Endothelial cell of umbilical vein (primary cell): ENCODE measurements around the gene NDUFV1.

Source experiments
- EZH2 ChIP-seq: IDR thresholded peaks from 2 replicates; pipeline ENCODE4 v1.6.1; 2012; ENCODE audit warnings: borderline replicate concordance, low read depth, mild to moderate bottlenecking, moderate library complexity, low read length, inconsistent platforms; ENCODE audit not compliant: severe bottlenecking
- FOS ChIP-seq: IDR thresholded peaks from 2 replicates; pipeline ENCODE4 v1.6.1; 2011; ENCODE audit warnings: mild to moderate bottlenecking, low read length, moderate library complexity, borderline replicate concordance; ENCODE audit not compliant: insufficient read depth
- JUN ChIP-seq: IDR thresholded peaks from 2 replicates; pipeline ENCODE4 v1.6.1; 2011; ENCODE audit warnings: borderline replicate concordance, low read depth; ENCODE audit not compliant: insufficient read length, insufficient read depth
- POLR2A ChIP-seq: IDR thresholded peaks from 2 replicates; pipeline ENCODE4 v1.6.1; 2012; ENCODE audit warnings: low read depth, mild to moderate bottlenecking, control low read depth, low read length
- POLR2AphosphoS5 ChIP-seq: IDR thresholded peaks from 2 replicates; pipeline ENCODE4 v1.6.1; 2012; ENCODE audit warnings: low read depth, mild to moderate bottlenecking, control low read depth, low read length, moderate library complexity; ENCODE audit not compliant: insufficient read depth
- TF ChIP-seq, protein P1 (sequence below), 2 donors: IDR thresholded peaks; 1 replicate in 1 of 2; 2 replicates in 1 of 2; pipeline ENCODE4 v1.5.1; 2011; ENCODE audit warnings: low read length in 2 of 2, mild to moderate bottlenecking in 2 of 2, moderate library complexity in 2 of 2, control low read depth in 1 of 2, inconsistent platforms in 1 of 2, low read depth in 1 of 2; ENCODE audit not compliant: insufficient read depth in 1 of 2; ENCODE audit errors: extremely low read depth in 1 of 2
- TF ChIP-seq, protein P2 (sequence below): IDR thresholded peaks from 2 replicates; pipeline ENCODE4 v1.6.1; 2011; ENCODE audit not compliant: insufficient read depth, insufficient read length

GRCh38 chr11:67605231-67606011 is 1.3 kb upstream of the NDUFV1 start:
- TF ChIP-seq POLR2A (no peak), EZH2 (no peak), POLR2AphosphoS5 (no peak), JUN (no peak), FOS (no peak)
- TF ChIP-seq, protein P1, sequence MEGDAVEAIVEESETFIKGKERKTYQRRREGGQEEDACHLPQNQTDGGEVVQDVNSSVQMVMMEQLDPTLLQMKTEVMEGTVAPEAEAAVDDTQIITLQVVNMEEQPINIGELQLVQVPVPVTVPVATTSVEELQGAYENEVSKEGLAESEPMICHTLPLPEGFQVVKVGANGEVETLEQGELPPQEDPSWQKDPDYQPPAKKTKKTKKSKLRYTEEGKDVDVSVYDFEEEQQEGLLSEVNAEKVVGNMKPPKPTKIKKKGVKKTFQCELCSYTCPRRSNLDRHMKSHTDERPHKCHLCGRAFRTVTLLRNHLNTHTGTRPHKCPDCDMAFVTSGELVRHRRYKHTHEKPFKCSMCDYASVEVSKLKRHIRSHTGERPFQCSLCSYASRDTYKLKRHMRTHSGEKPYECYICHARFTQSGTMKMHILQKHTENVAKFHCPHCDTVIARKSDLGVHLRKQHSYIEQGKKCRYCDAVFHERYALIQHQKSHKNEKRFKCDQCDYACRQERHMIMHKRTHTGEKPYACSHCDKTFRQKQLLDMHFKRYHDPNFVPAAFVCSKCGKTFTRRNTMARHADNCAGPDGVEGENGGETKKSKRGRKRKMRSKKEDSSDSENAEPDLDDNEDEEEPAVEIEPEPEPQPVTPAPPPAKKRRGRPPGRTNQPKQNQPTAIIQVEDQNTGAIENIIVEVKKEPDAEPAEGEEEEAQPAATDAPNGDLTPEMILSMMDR (IDR thresholded peaks at IDR 0.05; ENCODE audit: extremely low read depth in 1 of 2, insufficient read depth in 1 of 2, low read depth in 1 of 2, low read length in 2 of 2), result no peak
- TF ChIP-seq, protein P2, sequence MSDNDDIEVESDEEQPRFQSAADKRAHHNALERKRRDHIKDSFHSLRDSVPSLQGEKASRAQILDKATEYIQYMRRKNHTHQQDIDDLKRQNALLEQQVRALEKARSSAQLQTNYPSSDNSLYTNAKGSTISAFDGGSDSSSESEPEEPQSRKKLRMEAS, result no peak
